Measurements from ENCODE around the gene EFR3B. TPM values are rescaled to one million over a fixed set of nuclear protein-coding genes. Genes with fewer than 3 reads are reported as not detected.

Gene EFR3B
- total RNA-seq, 1 experiment from 2014 or later, result 0.09 TPM

DNA sequence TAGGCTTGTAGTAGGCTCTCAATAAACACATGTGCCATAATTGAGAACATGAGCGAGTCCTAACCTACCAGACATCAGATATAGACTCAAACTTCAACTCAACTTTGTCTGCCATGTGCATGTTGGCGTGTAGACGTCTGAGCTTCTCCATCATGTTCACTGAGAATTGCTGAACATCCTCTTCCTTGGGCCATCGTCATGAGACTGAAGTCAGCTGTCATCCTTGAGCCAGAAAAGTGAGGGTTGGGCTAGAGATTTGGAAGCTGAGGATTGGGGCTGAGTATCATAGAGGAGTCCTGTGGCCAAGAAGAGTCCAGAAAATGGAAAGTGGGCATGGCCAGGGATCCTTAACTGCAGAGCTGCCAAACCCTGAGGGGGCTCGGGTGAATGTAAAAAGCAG, 7.8 kb upstream of the EFR3B start:
- POLR2A ChIA-PET, result no interaction called here
- H3K27me3 Mint-ChIP-seq (ENCODE audit: insufficient read depth, unreplicated experiment), result peaks cover 39% of the 10 kb centered on the region
- TF ChIP-seq, protein P1, sequence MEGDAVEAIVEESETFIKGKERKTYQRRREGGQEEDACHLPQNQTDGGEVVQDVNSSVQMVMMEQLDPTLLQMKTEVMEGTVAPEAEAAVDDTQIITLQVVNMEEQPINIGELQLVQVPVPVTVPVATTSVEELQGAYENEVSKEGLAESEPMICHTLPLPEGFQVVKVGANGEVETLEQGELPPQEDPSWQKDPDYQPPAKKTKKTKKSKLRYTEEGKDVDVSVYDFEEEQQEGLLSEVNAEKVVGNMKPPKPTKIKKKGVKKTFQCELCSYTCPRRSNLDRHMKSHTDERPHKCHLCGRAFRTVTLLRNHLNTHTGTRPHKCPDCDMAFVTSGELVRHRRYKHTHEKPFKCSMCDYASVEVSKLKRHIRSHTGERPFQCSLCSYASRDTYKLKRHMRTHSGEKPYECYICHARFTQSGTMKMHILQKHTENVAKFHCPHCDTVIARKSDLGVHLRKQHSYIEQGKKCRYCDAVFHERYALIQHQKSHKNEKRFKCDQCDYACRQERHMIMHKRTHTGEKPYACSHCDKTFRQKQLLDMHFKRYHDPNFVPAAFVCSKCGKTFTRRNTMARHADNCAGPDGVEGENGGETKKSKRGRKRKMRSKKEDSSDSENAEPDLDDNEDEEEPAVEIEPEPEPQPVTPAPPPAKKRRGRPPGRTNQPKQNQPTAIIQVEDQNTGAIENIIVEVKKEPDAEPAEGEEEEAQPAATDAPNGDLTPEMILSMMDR (IDR thresholded peaks at IDR 0.05; ENCODE audit: unreplicated experiment), result no peak
- H3K9me3 Mint-ChIP-seq (ENCODE audit: unreplicated experiment), result peaks cover 7% of the 10 kb centered on the region
- CTCF ChIA-PET, result no interaction called here
- H3K4me1 Mint-ChIP-seq (ENCODE audit: insufficient read depth, unreplicated experiment), result peaks cover 7% of the 10 kb centered on the region
- BruUV-seq (replicated peaks), result no TSS peak
- H3K36me3 Mint-ChIP-seq (ENCODE audit: insufficient read depth, unreplicated experiment), result no peaks in the 10 kb centered on the region
- intact Hi-C loops (cut with micrococcal nuclease), result no loop called here
- H3K27ac Mint-ChIP-seq (ENCODE audit: low read depth, unreplicated experiment), result no peak overlapping the region
- DNase-seq (ENCODE audit: unreplicated experiment), result no peak
- no peak overlapping the region for H3K4me3 Mint-ChIP-seq (ENCODE audit: unreplicated experiment)

DNA sequence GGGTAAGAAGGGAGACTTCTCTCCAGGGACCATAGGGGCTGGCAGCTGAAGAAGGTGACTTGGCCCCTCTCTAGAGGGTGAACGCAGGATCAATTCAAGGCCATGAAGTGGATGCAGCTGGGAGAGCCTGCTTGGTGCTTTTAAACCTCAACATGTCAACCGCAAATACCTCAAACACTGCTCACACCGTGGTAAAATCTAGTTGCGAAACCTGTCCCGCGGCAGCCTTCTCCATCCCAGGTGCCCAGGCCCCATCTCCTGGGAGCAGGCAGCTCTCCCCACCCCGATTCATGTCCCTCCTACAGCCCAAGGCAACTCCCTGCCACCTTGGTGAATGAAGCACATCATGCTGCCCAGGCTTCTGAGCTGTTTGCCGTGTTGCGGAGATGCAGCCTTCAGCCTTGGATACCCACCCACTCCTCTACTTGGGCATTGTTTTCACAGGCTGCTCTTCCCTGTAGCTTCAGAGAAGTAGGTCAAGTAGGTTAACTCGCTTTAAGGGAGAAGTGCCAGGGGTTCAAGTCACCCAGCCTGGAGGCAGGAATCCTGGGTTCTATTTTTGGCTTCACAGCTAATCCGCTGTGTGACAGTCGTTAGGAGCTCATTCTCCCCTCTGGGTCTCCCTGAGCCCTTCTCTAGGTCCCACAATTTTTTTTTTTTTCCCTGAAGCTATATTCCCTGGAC, 6.2 kb upstream of the EFR3B start:
- no peak overlapping the region for H3K27ac Mint-ChIP-seq (ENCODE audit: low read depth, unreplicated experiment)
- H3K36me3 Mint-ChIP-seq (ENCODE audit: insufficient read depth, unreplicated experiment), result no peaks in the 10 kb centered on the region
- intact Hi-C loops (cut with micrococcal nuclease), result no loop called here
- H3K4me1 Mint-ChIP-seq (ENCODE audit: insufficient read depth, unreplicated experiment), result peaks cover 7% of the 10 kb centered on the region
- H3K27me3 Mint-ChIP-seq (ENCODE audit: insufficient read depth, unreplicated experiment), result peaks cover 36% of the 10 kb centered on the region
- TF ChIP-seq, protein P1 (IDR thresholded peaks at IDR 0.05; ENCODE audit: unreplicated experiment), result no peak
- H3K4me3 Mint-ChIP-seq (ENCODE audit: unreplicated experiment), result no peak overlapping the region
- H3K9me3 Mint-ChIP-seq (ENCODE audit: unreplicated experiment), result peaks cover 7% of the 10 kb centered on the region
- BruUV-seq (replicated peaks), result no TSS peak
- POLR2A ChIA-PET, result no interaction called here
- CTCF ChIA-PET, result interaction anchor here (0.9 kb wide), 1 partner anchor 63 kb away, joined by 4 read pairs; no protein-coding TSS in a partner anchor
- peak; percentile 74 for DNase-seq (ENCODE audit: unreplicated experiment)

DNA sequence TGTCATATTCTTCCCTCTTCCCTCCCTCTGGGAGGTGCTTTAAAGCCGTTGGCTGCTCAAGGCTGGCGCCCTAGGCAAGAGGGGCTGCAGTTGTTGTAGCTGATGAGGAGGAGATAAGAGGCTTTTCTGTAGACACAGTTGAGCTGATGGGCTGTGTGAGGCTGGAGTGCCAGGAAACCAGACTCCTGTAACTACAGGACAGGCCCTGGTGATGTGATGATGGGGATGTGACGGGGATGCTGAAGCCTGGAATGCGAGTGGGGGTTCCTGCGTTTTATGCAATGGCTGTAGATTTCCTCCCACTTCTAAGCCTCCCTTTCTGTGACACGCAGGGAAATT, 5.7 kb upstream of the EFR3B start:
- H3K4me1 Mint-ChIP-seq (ENCODE audit: insufficient read depth, unreplicated experiment), result peaks cover 7% of the 10 kb centered on the region
- ChIA-PET CTCF (interaction anchor here (0.9 kb wide), 1 partner anchor 63 kb away, joined by 4 read pairs; no protein-coding TSS in a partner anchor), POLR2A (no interaction called here)
- H3K27me3 Mint-ChIP-seq (ENCODE audit: insufficient read depth, unreplicated experiment), result peaks cover 31% of the 10 kb centered on the region
- peaks cover 7% of the 10 kb centered on the region for H3K9me3 Mint-ChIP-seq (ENCODE audit: unreplicated experiment)
- H3K4me3 Mint-ChIP-seq (ENCODE audit: unreplicated experiment), result no peak overlapping the region
- intact Hi-C loops (cut with micrococcal nuclease), result no loop called here
- DNase-seq (ENCODE audit: unreplicated experiment), result no peak
- no peak overlapping the region for H3K27ac Mint-ChIP-seq (ENCODE audit: low read depth, unreplicated experiment)
- H3K36me3 Mint-ChIP-seq (ENCODE audit: insufficient read depth, unreplicated experiment), result no peaks in the 10 kb centered on the region
- TF ChIP-seq, protein P1 (IDR thresholded peaks at IDR 0.05; ENCODE audit: unreplicated experiment), result no peak
- BruUV-seq (replicated peaks), result no TSS peak

DNA sequence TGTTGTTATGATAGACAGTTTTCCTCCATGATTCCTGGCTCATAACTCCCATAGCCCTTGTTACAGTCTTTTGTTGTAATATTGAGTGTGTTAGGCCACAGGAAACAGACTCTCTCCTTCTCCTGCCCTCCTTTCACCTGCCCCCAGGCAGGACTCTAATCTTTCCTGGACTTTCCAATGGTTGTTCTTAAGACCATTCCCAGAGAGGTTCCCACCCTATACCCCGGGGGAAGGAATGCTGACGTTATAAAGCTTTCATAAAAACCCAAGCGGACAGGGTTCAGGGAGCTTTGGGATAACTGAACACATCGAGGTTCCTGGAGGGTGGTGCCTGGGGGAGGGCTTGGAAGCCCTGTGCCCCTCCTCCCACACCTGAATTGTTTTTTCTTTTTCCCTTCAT, 2.8 kb upstream of the EFR3B start:
- Mint-ChIP-seq H3K4me1 (ENCODE audit: insufficient read depth, unreplicated experiment) (peaks cover 12% of the 10 kb centered on the region), H3K27ac (ENCODE audit: low read depth, unreplicated experiment) (no peak overlapping the region), H3K36me3 (ENCODE audit: insufficient read depth, unreplicated experiment) (no peaks in the 10 kb centered on the region), H3K4me3 (ENCODE audit: unreplicated experiment) (no peak overlapping the region), H3K27me3 (ENCODE audit: insufficient read depth, unreplicated experiment) (peaks cover 20% of the 10 kb centered on the region), H3K9me3 (ENCODE audit: unreplicated experiment) (no peaks in the 10 kb centered on the region)
- no TSS peak for BruUV-seq (replicated peaks)
- POLR2A ChIA-PET, result no interaction called here
- TF ChIP-seq, protein P1 (IDR thresholded peaks at IDR 0.05; ENCODE audit: unreplicated experiment), result no peak
- CTCF ChIA-PET, result interaction anchor here (0.6 kb wide), 1 partner anchor 214 kb away, joined by 3 read pairs; no protein-coding TSS in a partner anchor
- no peak for DNase-seq (ENCODE audit: unreplicated experiment)
- intact Hi-C loops (cut with micrococcal nuclease), result no loop called here

Measured in MCF 10A (cell line).